SK-N-SH (cell line): ENCODE data around the gene REC114. TPM values are rescaled to one million over a fixed set of nuclear protein-coding genes. Genes with fewer than 3 reads are reported as not detected.

Experiments
- CTCF ChIA-PET: fragments of 300-600, 350-600 bp; formaldehyde crosslinking; extraction: SDS; loops from one replicate; lab custom pipeline; 2021; lab: Yijun Ruan, JAX
- POLR2A ChIA-PET: fragments of 350-600 bp; sonication (Branson Sonifier 250); formaldehyde crosslinking; extraction: SDS; loops from one replicate; lab custom pipeline; 2020; ENCODE audit warnings: antibody characterized with exemption, inconsistent platforms; lab: Yijun Ruan, JAX
- DNase-seq: peaks from one replicate; pipeline ENCODE4 v3.0.0; 2012
- H2AFZ ChIP-seq: fragments of 200-600 bp; sonication (generic); 2 replicates; pipeline ENCODE4 v1.8.1; 2016; ENCODE audit warnings: antibody characterized with exemption, mild to moderate bottlenecking, low read depth
- H3F3A ChIP-seq: fragments of 200-600 bp; sonication (generic); replicated peaks from 2 replicates; pipeline ENCODE3; 2016; ENCODE audit warnings: antibody characterized with exemption, mild to moderate bottlenecking; ENCODE audit not compliant: insufficient read depth
- H3K27ac ChIP-seq, 2 experiments: fragments of 200-500 bp in 1 of 2; fragments of 200-600 bp in 1 of 2; sonication (Bioruptor generic) in 1 of 2; sonication (generic), shearing (Covaris generic) in 1 of 2; 2 replicates each; pipeline versions ENCODE4 v1.5.1 to v1.6.1; 2014 to 2016; ENCODE audit warnings: low read depth in 2 of 2, inconsistent platforms in 1 of 2, low read length in 1 of 2, mild to moderate bottlenecking in 1 of 2, mixed read lengths in 1 of 2
- H3K27me3 ChIP-seq: fragments of 200-600 bp; sonication (generic), shearing (Covaris generic); 2 replicates; pipeline ENCODE4 v1.6.1; 2016; ENCODE audit warnings: mixed run types; ENCODE audit not compliant: insufficient read depth
- H3K36me3 ChIP-seq, 2 experiments: fragments of 200-500 bp in 1 of 2; fragments of 200-600 bp in 1 of 2; sonication (Bioruptor generic) in 1 of 2; sonication (generic) in 1 of 2; replicated peaks in 1 of 2; 2 replicates each; pipeline versions ENCODE3 to v1.5.1; 2014 to 2016; ENCODE audit warnings: low read length in 1 of 2, mild to moderate bottlenecking in 1 of 2; ENCODE audit not compliant: insufficient read depth in 2 of 2, control insufficient read depth in 1 of 2
- H3K4me1 ChIP-seq, 2 experiments: fragments of 200-500 bp in 1 of 2; fragments of 200-600 bp in 1 of 2; sonication (Bioruptor generic) in 1 of 2; sonication (generic), shearing (Covaris generic) in 1 of 2; 2 replicates each; pipeline versions ENCODE4 v1.5.1 to v1.6.1; 2014 to 2016; ENCODE audit warnings: low read depth in 1 of 2, low read length in 1 of 2, mixed run types in 1 of 2; ENCODE audit not compliant: insufficient read depth in 2 of 2, control insufficient read depth in 1 of 2
- H3K4me2 ChIP-seq: fragments of 200-600 bp; sonication (generic), shearing (Covaris generic); 2 replicates; pipeline ENCODE4 v1.6.1; 2017; ENCODE audit warnings: mixed run types
- H3K4me3 ChIP-seq, 2 experiments: fragments of 200-500 bp in 1 of 2; fragments of 200-600 bp in 1 of 2; sonication (Bioruptor generic) in 1 of 2; sonication (generic), shearing (Covaris generic) in 1 of 2; 2 replicates each; pipeline versions ENCODE4 v1.5.1 to v1.8.1; 2014 to 2016; ENCODE audit warnings: low read depth in 2 of 2, inconsistent platforms in 1 of 2, low read length in 1 of 2, mild to moderate bottlenecking in 1 of 2, mixed read lengths in 1 of 2, moderate library complexity in 1 of 2
- H3K79me2 ChIP-seq: fragments of 200-600 bp; sonication (generic); 2 replicates; pipeline ENCODE4 v1.8.1; 2017; ENCODE audit warnings: mild to moderate bottlenecking; ENCODE audit not compliant: insufficient read depth
- H3K9ac ChIP-seq: fragments of 200-600 bp; sonication (generic); 2 replicates; pipeline ENCODE4 v1.6.1; 2017; ENCODE audit warnings: mixed run types
- H3K9me2 ChIP-seq: fragments of 200-600 bp; sonication (generic); 2 replicates; pipeline ENCODE4 v1.6.1; 2017; ENCODE audit warnings: mixed run types
- H3K9me3 ChIP-seq: fragments of 200-600 bp; sonication (generic); 2 replicates; pipeline ENCODE4 v1.6.1; 2017; ENCODE audit warnings: mixed run types, mild to moderate bottlenecking, moderate library complexity
- H4K20me1 ChIP-seq: fragments of 200-600 bp; sonication (generic); 2 replicates; pipeline ENCODE4 v1.6.1; 2017; ENCODE audit warnings: mild to moderate bottlenecking, mixed run types; ENCODE audit not compliant: insufficient read depth
- CHD2 ChIP-seq: fragments of 150-350 bp; IDR thresholded peaks from 2 replicates; pipeline ENCODE4 v1.6.1; 2018; ENCODE audit warnings: low read length; ENCODE audit not compliant: partially characterized antibody
- ELF1 ChIP-seq: IDR thresholded peaks from 2 replicates; pipeline ENCODE4 v1.4.0; 2012
- EP300 ChIP-seq, 2 experiments: IDR thresholded peaks; 2 replicates each; pipeline versions ENCODE4 v1.4.0 to v1.6.1; 2012; ENCODE audit warnings: borderline replicate concordance in 1 of 2, low read depth in 1 of 2, low read length in 1 of 2
- EZH2phosphoT487 ChIP-seq: fragments of 200-600 bp; sonication (generic); IDR thresholded peaks from 2 replicates; pipeline ENCODE4 v1.6.1; 2017; ENCODE audit warnings: low read depth, mixed run types, mild to moderate bottlenecking, antibody characterized with exemption, moderate library complexity, borderline replicate concordance
- FOXJ3 ChIP-seq: sonication (generic); formaldehyde crosslinking; IDR thresholded peaks from 2 replicates; pipeline ENCODE4 v1.5.1; 2020; ENCODE audit warnings: mild to moderate bottlenecking, missing genetic modification reagents
- GABPA ChIP-seq: IDR thresholded peaks from 2 replicates; pipeline ENCODE4 v1.4.0; 2012; ENCODE audit warnings: low read depth, mild to moderate bottlenecking
- GATA2 ChIP-seq: sonication (generic); formaldehyde crosslinking; IDR thresholded peaks from 2 replicates; pipeline ENCODE4 v1.5.0; 2020; ENCODE audit warnings: mild to moderate bottlenecking, missing genetic modification reagents
- MEF2A ChIP-seq: IDR thresholded peaks from 2 replicates; pipeline ENCODE4 v1.4.0; 2012; ENCODE audit warnings: low read depth, borderline replicate concordance
- MXI1 ChIP-seq: IDR thresholded peaks from 2 replicates; pipeline ENCODE4 v1.6.1; 2012; ENCODE audit warnings: mild to moderate bottlenecking, low read depth, low read length, improper control_type of control experiment
- NFIC ChIP-seq: IDR thresholded peaks from 2 replicates; pipeline ENCODE4 v1.4.0; 2012; ENCODE audit warnings: borderline replicate concordance
- POLR2AphosphoS5 ChIP-seq: IDR thresholded peaks from 2 replicates; pipeline ENCODE4 v1.6.1; 2012; ENCODE audit warnings: low read depth, low read length
- RAD21 ChIP-seq: IDR thresholded peaks from 2 replicates; pipeline ENCODE4 v1.6.1; 2012; ENCODE audit warnings: mild to moderate bottlenecking, low read length
- RCOR1 ChIP-seq: fragments of 150-350 bp; IDR thresholded peaks from 2 replicates; pipeline ENCODE4 v1.6.1; 2017; ENCODE audit warnings: antibody characterized with exemption, low read length
- RFX5 ChIP-seq: IDR thresholded peaks from 2 replicates; pipeline ENCODE4 v1.6.1; 2012; ENCODE audit warnings: mild to moderate bottlenecking, improper control_type of control experiment, low read length
- SMC3 ChIP-seq: IDR thresholded peaks from 2 replicates; pipeline ENCODE4 v1.6.1; 2012; ENCODE audit warnings: low read depth, low read length, improper control_type of control experiment
- TAF1 ChIP-seq: IDR thresholded peaks from 2 replicates; pipeline ENCODE4 v1.6.1; 2012; ENCODE audit warnings: low read depth, mild to moderate bottlenecking, low read length, moderate library complexity, borderline replicate concordance
- TEAD4 ChIP-seq: IDR thresholded peaks from 2 replicates; pipeline ENCODE4 v1.4.0; 2012; ENCODE audit warnings: mild to moderate bottlenecking, borderline replicate concordance; ENCODE audit not compliant: insufficient read depth
- YY1 ChIP-seq: IDR thresholded peaks from 2 replicates; pipeline ENCODE4 v1.4.0; 2012; ENCODE audit warnings: low read depth, mild to moderate bottlenecking
- WGBS: methylation state at CpG from one replicate; pipeline ENCODE4 v1.1.6; 2017; ENCODE audit warnings: low lambda C conversion rate; 5-methylcytosine and 5-hydroxymethylcytosine counted together
- polyA plus RNA-seq, 3 experiments: library from polyadenylated mRNA; depleted of rRNA; stranded (reverse); fragments of >200 nt; gene quantifications; 2 replicates each; pipeline ENCODE4 v1.2.3, GENCODE V29; 2012
- TF ChIP-seq, protein P1 (sequence below): IDR thresholded peaks from 2 replicates; pipeline ENCODE4; 2012
- TF ChIP-seq, protein P2 (sequence below): IDR thresholded peaks from 2 replicates; pipeline ENCODE4 v1.4.0; 2012; ENCODE audit warnings: low read depth
- TF ChIP-seq, protein P3 (sequence below): IDR thresholded peaks from 2 replicates; pipeline ENCODE4 v1.4.0; 2012; ENCODE audit warnings: low read depth, borderline replicate concordance
- TF ChIP-seq, protein P4 (sequence below): fragments of 200-600 bp; sonication (generic); IDR thresholded peaks from 2 replicates; pipeline ENCODE4 v1.6.1; 2017; ENCODE audit warnings: antibody characterized with exemption, mild to moderate bottlenecking, moderate library complexity

The REC114 gene
- polyA plus RNA-seq, 1 of the 3 experiments (the other 2 are of a cell fraction): not detected

DNA sequence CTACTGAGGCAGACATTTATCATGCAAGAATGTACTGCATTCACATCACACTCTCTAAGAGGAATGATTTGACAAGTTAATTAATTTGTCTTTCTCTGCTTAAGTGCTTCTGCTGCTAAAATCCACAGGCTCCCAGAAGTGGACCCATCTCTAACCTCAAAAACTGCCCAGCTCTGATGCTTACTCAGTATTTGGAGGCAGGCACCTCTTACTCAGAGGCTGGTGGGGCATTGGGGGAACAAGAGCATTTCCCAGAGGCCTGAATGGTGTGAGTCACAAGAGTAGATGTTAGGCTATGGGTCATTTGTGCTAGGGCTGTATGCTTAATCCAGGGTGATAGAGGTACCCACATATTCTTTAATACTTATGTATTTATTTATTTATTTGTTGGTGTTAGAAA lies 39.8 kb upstream of the REC114 start:
- Histone ChIP-seq H3K27ac (no peak overlapping the region), H3K9ac (no peak overlapping the region), H3K27me3 (no peaks in the 10 kb centered on the region), H3K9me3 (no peaks in the 10 kb centered on the region), H3K9me2 (no peaks in the 10 kb centered on the region), H3K4me2 (no peak overlapping the region), H3K4me3 (no peak overlapping the region), H3K79me2 (no peaks in the 10 kb centered on the region), H3K4me1 (no peaks in the 10 kb centered on the region), H3F3A (no peaks in the 10 kb centered on the region), H3K36me3 (no peaks in the 10 kb centered on the region), H2AFZ (no peak overlapping the region), H4K20me1 (no peaks in the 10 kb centered on the region)
- POLR2A ChIA-PET: no interaction called here
- DNase-seq: no peak
- TF ChIP-seq RFX5 (no peak), SMC3 (no peak), MXI1 (no peak), TEAD4 (no peak), EZH2phosphoT487 (no peak), FOXJ3 (CRISPR knock-in tag) (no peak), CHD2 (no peak), EP300 (IDR thresholded peaks at IDR 0.05; ENCODE audit: borderline replicate concordance in 1 of 2, low read depth in 1 of 2, low read length in 1 of 2) (no peak), RAD21 (no peak), NFIC (no peak), GATA2 (CRISPR knock-in tag) (no peak), POLR2AphosphoS5 (no peak), YY1 (no peak), RCOR1 (no peak)
- TF ChIP-seq, protein P1, sequence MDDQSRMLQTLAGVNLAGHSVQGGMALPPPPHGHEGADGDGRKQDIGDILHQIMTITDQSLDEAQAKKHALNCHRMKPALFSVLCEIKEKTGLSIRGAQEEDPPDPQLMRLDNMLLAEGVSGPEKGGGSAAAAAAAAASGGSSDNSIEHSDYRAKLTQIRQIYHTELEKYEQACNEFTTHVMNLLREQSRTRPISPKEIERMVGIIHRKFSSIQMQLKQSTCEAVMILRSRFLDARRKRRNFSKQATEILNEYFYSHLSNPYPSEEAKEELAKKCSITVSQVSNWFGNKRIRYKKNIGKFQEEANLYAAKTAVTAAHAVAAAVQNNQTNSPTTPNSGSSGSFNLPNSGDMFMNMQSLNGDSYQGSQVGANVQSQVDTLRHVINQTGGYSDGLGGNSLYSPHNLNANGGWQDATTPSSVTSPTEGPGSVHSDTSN: no peak
- TF ChIP-seq, protein P2, sequence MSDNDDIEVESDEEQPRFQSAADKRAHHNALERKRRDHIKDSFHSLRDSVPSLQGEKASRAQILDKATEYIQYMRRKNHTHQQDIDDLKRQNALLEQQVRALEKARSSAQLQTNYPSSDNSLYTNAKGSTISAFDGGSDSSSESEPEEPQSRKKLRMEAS: no peak
- TF ChIP-seq, protein P3, sequence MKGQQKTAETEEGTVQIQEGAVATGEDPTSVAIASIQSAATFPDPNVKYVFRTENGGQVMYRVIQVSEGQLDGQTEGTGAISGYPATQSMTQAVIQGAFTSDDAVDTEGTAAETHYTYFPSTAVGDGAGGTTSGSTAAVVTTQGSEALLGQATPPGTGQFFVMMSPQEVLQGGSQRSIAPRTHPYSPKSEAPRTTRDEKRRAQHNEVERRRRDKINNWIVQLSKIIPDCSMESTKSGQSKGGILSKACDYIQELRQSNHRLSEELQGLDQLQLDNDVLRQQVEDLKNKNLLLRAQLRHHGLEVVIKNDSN: no peak
- CTCF ChIA-PET: no interaction called here

DNA sequence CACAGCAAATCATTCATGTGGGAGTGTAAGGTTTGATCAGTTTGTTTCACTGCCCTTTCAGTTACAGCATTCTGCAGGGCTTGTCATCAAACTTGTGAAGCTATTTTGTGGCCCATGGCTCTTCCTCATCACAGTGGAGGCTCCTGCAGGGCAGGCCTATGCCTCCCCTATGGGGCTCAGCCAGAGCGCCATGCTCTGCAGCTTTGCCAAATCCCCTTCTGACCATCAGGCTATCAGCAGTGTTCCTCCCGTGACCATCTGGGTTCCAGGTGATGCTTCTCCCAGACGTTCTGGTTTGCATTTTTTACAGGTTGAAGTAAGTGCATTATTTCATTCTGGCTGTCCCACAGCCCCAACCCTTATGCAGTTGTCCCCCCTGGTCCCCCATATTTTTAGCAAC lies 28.1 kb upstream of the REC114 start:
- POLR2A ChIA-PET: no interaction called here
- Histone ChIP-seq H3K4me1 (peaks cover 0 to 3% of the 10 kb centered on the region in 2 experiments; a peak in 1 of 4 replicates), H3K9me2 (no peaks in the 10 kb centered on the region), H3K36me3 (no peaks in the 10 kb centered on the region), H3K27ac (no peak overlapping the region), H3K9ac (no peak overlapping the region), H3K4me3 (no peak overlapping the region), H3F3A (no peaks in the 10 kb centered on the region), H2AFZ (no peak overlapping the region), H3K9me3 (no peaks in the 10 kb centered on the region), H4K20me1 (no peaks in the 10 kb centered on the region), H3K79me2 (no peaks in the 10 kb centered on the region), H3K4me2 (no peak overlapping the region), H3K27me3 (no peaks in the 10 kb centered on the region; the same call in 1 of the 2 replicates)
- no peak for DNase-seq
- 35% methylated on average over 3 of the region's 3 CpGs for WGBS
- CTCF ChIA-PET: interaction anchor here (0.9 to 1.0 kb wide), 2 partner anchors 8 to 27 kb away, joined by 3 read pairs; no protein-coding TSS in a partner anchor
- TF ChIP-seq, protein P3: no peak
- no peak for TF ChIP-seq TAF1
- TF ChIP-seq ELF1: no peak
- TF ChIP-seq GATA2 (CRISPR knock-in tag): no peak
- no peak for TF ChIP-seq POLR2AphosphoS5
- no peak for TF ChIP-seq GABPA
- TF ChIP-seq RCOR1: no peak
- TF ChIP-seq CHD2: no peak
- TF ChIP-seq MEF2A: no peak
- TF ChIP-seq EP300 (IDR thresholded peaks at IDR 0.05; ENCODE audit: borderline replicate concordance in 1 of 2, low read depth in 1 of 2, low read length in 1 of 2): no peak
- TF ChIP-seq, protein P1: no peak
- TF ChIP-seq, protein P4, sequence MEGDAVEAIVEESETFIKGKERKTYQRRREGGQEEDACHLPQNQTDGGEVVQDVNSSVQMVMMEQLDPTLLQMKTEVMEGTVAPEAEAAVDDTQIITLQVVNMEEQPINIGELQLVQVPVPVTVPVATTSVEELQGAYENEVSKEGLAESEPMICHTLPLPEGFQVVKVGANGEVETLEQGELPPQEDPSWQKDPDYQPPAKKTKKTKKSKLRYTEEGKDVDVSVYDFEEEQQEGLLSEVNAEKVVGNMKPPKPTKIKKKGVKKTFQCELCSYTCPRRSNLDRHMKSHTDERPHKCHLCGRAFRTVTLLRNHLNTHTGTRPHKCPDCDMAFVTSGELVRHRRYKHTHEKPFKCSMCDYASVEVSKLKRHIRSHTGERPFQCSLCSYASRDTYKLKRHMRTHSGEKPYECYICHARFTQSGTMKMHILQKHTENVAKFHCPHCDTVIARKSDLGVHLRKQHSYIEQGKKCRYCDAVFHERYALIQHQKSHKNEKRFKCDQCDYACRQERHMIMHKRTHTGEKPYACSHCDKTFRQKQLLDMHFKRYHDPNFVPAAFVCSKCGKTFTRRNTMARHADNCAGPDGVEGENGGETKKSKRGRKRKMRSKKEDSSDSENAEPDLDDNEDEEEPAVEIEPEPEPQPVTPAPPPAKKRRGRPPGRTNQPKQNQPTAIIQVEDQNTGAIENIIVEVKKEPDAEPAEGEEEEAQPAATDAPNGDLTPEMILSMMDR: no peak
- no peak for TF ChIP-seq MXI1
